Ovary (tissue), 9 donors: ENCODE data around the gene CENPE. TPM values are rescaled to one million over a fixed set of nuclear protein-coding genes. Genes with fewer than 3 reads are reported as not detected.

Experiments used
- DNase-seq, 5 donors: peaks; one replicate each; pipeline ENCODE4 v3.0.0-alpha.2; 2019 to 2020
- H3K27ac ChIP-seq, 2 donors: fragments of 200-600 bp; one replicate each; pipeline versions ENCODE4 v1.5.1 to v1.8.0; 2019 to 2022
- H3K27me3 ChIP-seq: fragments of 200-600 bp; one replicate; pipeline ENCODE4 v1.8.0; 2022
- H3K36me3 ChIP-seq: fragments of 200-600 bp; sonication (generic); one replicate; pipeline ENCODE4 v1.5.1; 2019
- H3K4me1 ChIP-seq: one replicate; pipeline ENCODE4 v1.8.1; 2013; ENCODE audit warnings: mild to moderate bottlenecking, moderate library complexity; ENCODE audit not compliant: insufficient read depth
- H3K4me3 ChIP-seq: fragments of 200-600 bp; sonication (generic); one replicate; pipeline ENCODE4 v1.5.1; 2017
- H3K9me3 ChIP-seq, 2 donors: fragments of 200-600 bp in 1 of 2; sonication (generic) in 1 of 2; one replicate each; pipeline versions ENCODE4 v1.5.1 to v1.8.1; 2013 to 2019; ENCODE audit warnings: mild to moderate bottlenecking in 1 of 2, moderate library complexity in 1 of 2
- EP300 ChIP-seq: sonication (generic); formaldehyde crosslinking; IDR thresholded peaks from one replicate; pipeline ENCODE4 v1.6.1; 2017; ENCODE audit warnings: antibody characterized with exemption
- POLR2A ChIP-seq: fragments of 450-650 bp; IDR thresholded peaks from one replicate; pipeline ENCODE4 v1.6.1; 2017; ENCODE audit warnings: antibody characterized with exemption, mild to moderate bottlenecking, moderate library complexity
- WGBS, 3 donors: extraction: QIAGEN DNeasy Blood & Tissue Kit in 1 of 3; methylation state at CpG; one replicate each; pipeline versions ENCODE4 v1.1.5 to v1.1.7; 2013 to 2017; 5-methylcytosine and 5-hydroxymethylcytosine counted together
- intact Hi-C, 4 donors: fragments of 100-400 bp; cut with DNase I; formaldehyde crosslinking; loops; one replicate each; pipeline versions ENCODE4 v1.11.0 to v1.15.1; 2022 to 2023
- polyA plus RNA-seq, 2 donors: library from polyadenylated mRNA; stranded (reverse); fragments of 200-250 nt in 1 of 2; fragments of 350-450 nt in 1 of 2; fragmentation: Illumina TruSeq in 1 of 2; extraction: RNeasy Lipid Tissue Mini Kit (QIAGEN cat#74804) in 1 of 2; gene quantifications; one replicate each; pipeline ENCODE4 v1.2.3, GENCODE V29; 2013 to 2014
- total RNA-seq, 7 donors: library from RNA; depleted of rRNA in 2 of 7; stranded (reverse); fragments of >200 nt in 2 of 7; fragmentation: NEBNext Ultra II Directional in 3 of 7; extraction: Animal tissue kit (Norgen Biotek cat#: 25700) in 3 of 7; gene quantifications; one replicate each; pipeline versions ENCODE4 v1.1.0 to v1.2.4, GENCODE V29; 2016 to 2023
- TF ChIP-seq, protein P1 (sequence below), 3 donors: fragments of 450-650 bp in 2 of 3; fragments of 200-600 bp in 1 of 3; IDR thresholded peaks; one replicate each; pipeline versions ENCODE4 v1.5.1 to v1.8.0; 2016 to 2022; ENCODE audit warnings: antibody characterized with exemption in 3 of 3, mild to moderate bottlenecking in 1 of 3
- donor health status: DM: no; HTN: no; CAD: no; lungs with moderate emphysema.
- donor health status: DM: no; HTN: no; CAD: no.
- donor health status: Bipolar disorder and iron deficiency.
- donor health status: DM: yes; HTN: yes; CAD: no.
- donor health status: DM: no; HTN: no; CAD: no.
- donor health status: DM: yes; HTN: yes; CAD: no.

Gene CENPE
- total and polyA plus RNA-seq, 9 donors, result 0.23 to 2.5 (median 0.60) TPM

GRCh38 chr4:103060453-103061148 is 137.5 kb downstream of the CENPE start:
- 96 to 98% (median 97%) methylated on average over 2 of the region's 2 CpGs for WGBS, 3 donors
- intact Hi-C loops, result no loop called here
- Histone ChIP-seq H3K4me1 (no peaks in the 10 kb centered on the region), H3K36me3 (no peaks in the 10 kb centered on the region), H3K27me3 (no peaks in the 10 kb centered on the region), H3K9me3 (no peaks in the 10 kb centered on the region), H3K27ac (no peak overlapping the region), H3K4me3 (no peak overlapping the region)
- DNase-seq, result no peak
- TF ChIP-seq, protein P1, sequence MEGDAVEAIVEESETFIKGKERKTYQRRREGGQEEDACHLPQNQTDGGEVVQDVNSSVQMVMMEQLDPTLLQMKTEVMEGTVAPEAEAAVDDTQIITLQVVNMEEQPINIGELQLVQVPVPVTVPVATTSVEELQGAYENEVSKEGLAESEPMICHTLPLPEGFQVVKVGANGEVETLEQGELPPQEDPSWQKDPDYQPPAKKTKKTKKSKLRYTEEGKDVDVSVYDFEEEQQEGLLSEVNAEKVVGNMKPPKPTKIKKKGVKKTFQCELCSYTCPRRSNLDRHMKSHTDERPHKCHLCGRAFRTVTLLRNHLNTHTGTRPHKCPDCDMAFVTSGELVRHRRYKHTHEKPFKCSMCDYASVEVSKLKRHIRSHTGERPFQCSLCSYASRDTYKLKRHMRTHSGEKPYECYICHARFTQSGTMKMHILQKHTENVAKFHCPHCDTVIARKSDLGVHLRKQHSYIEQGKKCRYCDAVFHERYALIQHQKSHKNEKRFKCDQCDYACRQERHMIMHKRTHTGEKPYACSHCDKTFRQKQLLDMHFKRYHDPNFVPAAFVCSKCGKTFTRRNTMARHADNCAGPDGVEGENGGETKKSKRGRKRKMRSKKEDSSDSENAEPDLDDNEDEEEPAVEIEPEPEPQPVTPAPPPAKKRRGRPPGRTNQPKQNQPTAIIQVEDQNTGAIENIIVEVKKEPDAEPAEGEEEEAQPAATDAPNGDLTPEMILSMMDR (IDR thresholded peaks at IDR 0.05), result no peak
- TF ChIP-seq POLR2A, result no peak
- TF ChIP-seq EP300, result no peak

Other genes with a start within 250 kb of the CENPE start
- gene SLC9B1, start 178.6 kb downstream of the CENPE start, total RNA-seq, result 1 to 10 TPM in 6 of 7 donors, under 1 TPM in 1; 0.83 to 3.8 (median 2.5) TPM
- 1 to 10 TPM; 1.0 to 1.1 TPM for gene SLC9B1, start 178.6 kb downstream of the CENPE start, polyA plus RNA-seq
- 10 to 100 TPM; 11.2 to 19.2 (median 17.0) TPM for gene SLC9B2, start 121.6 kb downstream of the CENPE start, total RNA-seq
- gene SLC9B2, start 121.6 kb downstream of the CENPE start, polyA plus RNA-seq, result 10 to 100 TPM; 11.0 to 17.0 TPM
- gene BDH2, start 98.5 kb downstream of the CENPE start, total RNA-seq, result 10 to 100 TPM; 42.2 to 92.6 (median 65.9) TPM
- 10 to 100 TPM; 82.6 to 90.6 TPM for gene BDH2, start 98.5 kb downstream of the CENPE start, polyA plus RNA-seq